GM21447 (cell line): ENCODE data around the gene SNAP23.
A peak's percentile ranks its signal among the peaks of the same experiment; 100 is the strongest.
"Not testable (repeated sequence)": the region's sequence is repeated elsewhere in the genome, so short reads cannot be mapped to it uniquely, and the experiment has no call there.

Experiments used
- ATAC-seq: cut with Tn5 transposase; IDR thresholded peaks from one replicate; pipeline ENCODE4 v1.9.1; 2021; ENCODE audit not compliant: unreplicated experiment

SNAP23 gene

GRCh38 chr15:42556550-42557207, 61.2 kb downstream of the SNAP23 start:
- ATAC-seq: not testable (repeated sequence)

- no peak for ATAC-seq
Measured at GRCh38 chr15:42558739-42559138, 63.3 kb downstream of the SNAP23 start.

- peak; percentile 84 for ATAC-seq
Measured at GRCh38 chr15:42575188-42576039, 80.0 kb downstream of the SNAP23 start, which contains the start of gene STARD9. STARD9 (plus strand) TSS chr15:42575606; CDS start chr15:42575716, 110 bp downstream.

- ATAC-seq: no peak
Measured at GRCh38 chr15:42576040-42576594, 80.7 kb downstream of the SNAP23 start.

GRCh38 chr15:42576776-42577175, 81.3 kb downstream of the SNAP23 start:
- no peak for ATAC-seq

- no peak for ATAC-seq
Measured at GRCh38 chr15:42577514-42578031, 82.1 kb downstream of the SNAP23 start.

GRCh38 chr15:42578984-42579537, 83.6 kb downstream of the SNAP23 start:
- no peak for ATAC-seq

GRCh38 chr15:42581272-42581730, 85.9 kb downstream of the SNAP23 start:
- ATAC-seq: peak; percentile 67
